NCI-H460 (cell line): Measurements from ENCODE around the gene TBXAS1. TPM values are rescaled to one million over a fixed set of nuclear protein-coding genes. Genes with fewer than 3 reads are reported as not detected.

Experiments used
- DNase-seq: peaks from one replicate; pipeline ENCODE4 v3.0.0-alpha.2; 2016; ENCODE audit warnings: low read depth; ENCODE audit errors: extremely low read depth
- total RNA-seq: library from RNA; depleted of rRNA; stranded (reverse); fragments of >200 nt; shearing (Covaris generic); gene quantifications from 2 replicates; pipeline ENCODE4 v1.2.3, GENCODE V29; 2014

TBXAS1 gene
- total RNA-seq, 1 experiment from 2014 or later = 4.0 TPM

- DNase-seq = no peak
These were observed 164.1 kb downstream of the TBXAS1 start for GRCh38 chr7:139993169-139993568.

- DNase-seq = no peak
These were observed 164.5 kb downstream of the TBXAS1 start for GRCh38 chr7:139993592-139993991.

- no peak for DNase-seq
These were observed 165.3 kb downstream of the TBXAS1 start for GRCh38 chr7:139994356-139994755.

- DNase-seq = peak; percentile 49
These were observed 166.2 kb downstream of the TBXAS1 start for GRCh38 chr7:139995017-139995915.

- no peak for DNase-seq
These were observed 169.5 kb downstream of the TBXAS1 start for GRCh38 chr7:139998572-139998971.

GRCh38 chr7:139999516-139999915, 170.5 kb downstream of the TBXAS1 start:
- DNase-seq = no peak

GRCh38 chr7:140000666-140001268, 171.7 kb downstream of the TBXAS1 start:
- no peak for DNase-seq

- DNase-seq = peak; percentile 66
These were observed 174.9 kb downstream of the TBXAS1 start for GRCh38 chr7:140003913-140004382.

GRCh38 chr7:140004672-140005071, 175.6 kb downstream of the TBXAS1 start:
- no peak for DNase-seq

GRCh38 chr7:140005341-140005740, 176.3 kb downstream of the TBXAS1 start:
- no peak for DNase-seq

- DNase-seq = no peak
These were observed 176.9 kb downstream of the TBXAS1 start for GRCh38 chr7:140005754-140006503.

GRCh38 chr7:140006600-140006999, 177.5 kb downstream of the TBXAS1 start:
- DNase-seq = no peak

GRCh38 chr7:140007051-140007690, 178.1 kb downstream of the TBXAS1 start:
- DNase-seq = no peak

GRCh38 chr7:140008755-140009610, 179.9 kb downstream of the TBXAS1 start:
- no peak for DNase-seq

GRCh38 chr7:140009735-140010134, 180.7 kb downstream of the TBXAS1 start:
- no peak for DNase-seq

GRCh38 chr7:140010194-140010895, 181.3 kb downstream of the TBXAS1 start:
- DNase-seq = no peak

- DNase-seq = no peak
These were observed 184.6 kb downstream of the TBXAS1 start for GRCh38 chr7:140013676-140014075.

GRCh38 chr7:140014123-140014522, 185.1 kb downstream of the TBXAS1 start:
- no peak for DNase-seq

- no peak for DNase-seq
These were observed 186.5 kb downstream of the TBXAS1 start for GRCh38 chr7:140015471-140015970.
